GM19239 (cell line): Measurements from ENCODE around the gene PP2D1.
"Not testable (repeated sequence)": the region's sequence is repeated elsewhere in the genome, so short reads cannot be mapped to it uniquely, and the experiment has no call there.

ENCODE experiments used
- DNase-seq: peaks from one replicate; pipeline ENCODE4 v3.0.0; 2011; ENCODE audit warnings: low spot score; ENCODE audit not compliant: insufficient read length
- FAIRE-seq: peaks from 2 replicates; lab custom pipeline; 2011; peaks lifted over from hg19 to GRCh38; lab: Jason Lieb, UNC

The PP2D1 gene

GRCh38 chr3:19988904-19989303 is 23.2 kb downstream of the PP2D1 start:
- DNase-seq, FAIRE-seq: not testable (repeated sequence)

DNA sequence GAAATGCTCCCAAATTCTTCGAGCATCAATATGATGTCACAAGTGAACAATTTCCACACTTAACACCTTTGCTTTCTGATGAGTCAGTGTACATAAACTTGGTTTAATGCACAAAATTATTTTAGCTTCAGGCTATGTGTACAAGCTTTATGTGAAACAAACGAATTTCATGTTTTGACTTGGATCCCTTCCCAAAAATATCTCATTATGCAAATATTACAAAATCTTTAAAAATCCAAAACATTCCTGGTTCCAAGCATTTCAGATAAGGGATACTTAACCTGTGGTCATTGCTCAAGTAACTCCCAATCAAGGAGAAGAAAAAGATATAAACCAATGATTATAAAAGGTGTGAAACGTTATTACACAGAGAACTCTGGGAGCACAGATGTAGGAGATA is 40.0 kb downstream of the PP2D1 start:
- FAIRE-seq, result no peak

GRCh38 chr3:19970327-19970726 is 41.7 kb downstream of the PP2D1 start:
- FAIRE-seq (no peak), DNase-seq (no peak)

More for the DNA sequence above, 40.0 kb downstream of the PP2D1 start:
- no peak for DNase-seq

- no peak for DNase-seq
- FAIRE-seq, result no peak
Observed at GRCh38 chr3:19967812-19968211, 44.3 kb downstream of the PP2D1 start.

DNA sequence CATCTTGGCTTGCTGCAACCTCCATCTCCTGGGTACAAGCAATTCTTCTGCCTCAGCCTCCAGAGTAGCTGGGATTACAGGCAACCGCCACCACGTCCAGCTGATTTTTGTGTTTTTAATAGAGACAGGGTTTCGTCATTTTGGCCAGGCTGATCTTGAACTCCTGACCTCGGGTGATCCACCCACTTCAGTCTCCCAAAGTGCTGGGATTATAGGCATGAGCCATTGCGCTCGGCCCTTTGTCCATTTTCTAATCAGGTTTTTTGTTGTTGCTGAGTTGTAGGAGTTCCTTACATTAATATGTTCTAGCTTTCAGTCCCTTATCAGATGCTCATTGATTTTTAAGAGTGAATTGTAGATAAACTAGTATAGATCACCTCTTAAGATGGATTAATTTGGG is 44.9 kb downstream of the PP2D1 start:
- FAIRE-seq (no peak), DNase-seq (no peak)

- FAIRE-seq (no peak), DNase-seq (no peak)
Observed at GRCh38 chr3:19961960-19962359, 50.1 kb downstream of the PP2D1 start.

- DNase-seq (no peak), FAIRE-seq (no peak)
Observed at GRCh38 chr3:19960696-19961095, 51.4 kb downstream of the PP2D1 start.

GRCh38 chr3:19959505-19959904 is 52.6 kb downstream of the PP2D1 start:
- no peak for FAIRE-seq
- DNase-seq, result no peak

DNA sequence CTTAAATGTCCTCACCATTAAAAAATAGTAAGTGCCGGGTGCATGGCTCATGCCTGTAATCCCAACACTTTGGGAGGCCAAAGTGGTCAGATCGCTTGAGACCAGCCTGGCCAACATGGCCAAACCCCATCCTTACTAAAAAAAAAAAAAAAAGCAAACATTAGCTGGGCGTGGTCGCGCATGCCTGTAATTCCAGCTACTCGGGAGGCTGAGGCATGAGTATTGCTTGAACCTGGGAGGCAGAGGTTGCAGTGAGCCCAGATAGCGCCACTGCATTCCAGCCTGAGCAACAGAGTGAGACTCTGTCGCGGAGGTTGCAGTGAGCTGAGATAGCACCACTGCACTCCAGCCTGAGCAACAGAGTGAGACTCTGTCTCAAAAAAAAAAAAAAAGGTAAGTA is 54.7 kb downstream of the PP2D1 start:
- FAIRE-seq, DNase-seq: not testable (repeated sequence)

DNA sequence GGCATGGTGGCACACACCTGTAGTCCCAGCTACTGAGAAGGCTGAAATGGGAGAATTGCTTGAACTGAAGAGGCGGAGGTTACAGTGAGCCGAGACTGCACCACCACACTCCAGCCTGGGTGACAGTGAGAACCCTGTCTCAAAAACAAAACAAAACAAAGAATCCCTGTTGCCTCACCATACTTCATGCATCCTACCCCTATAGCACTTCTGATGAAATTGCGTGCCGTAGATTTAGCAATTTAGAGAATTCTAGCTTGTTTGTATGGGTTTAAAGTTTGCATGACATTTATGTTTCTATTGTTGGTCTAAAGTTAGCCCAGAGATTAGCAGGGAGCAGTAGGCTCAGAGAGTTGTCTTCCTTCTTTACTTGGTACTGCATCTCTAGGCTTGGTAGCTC is 57.4 kb downstream of the PP2D1 start:
- DNase-seq (no peak), FAIRE-seq (no peak)

DNA sequence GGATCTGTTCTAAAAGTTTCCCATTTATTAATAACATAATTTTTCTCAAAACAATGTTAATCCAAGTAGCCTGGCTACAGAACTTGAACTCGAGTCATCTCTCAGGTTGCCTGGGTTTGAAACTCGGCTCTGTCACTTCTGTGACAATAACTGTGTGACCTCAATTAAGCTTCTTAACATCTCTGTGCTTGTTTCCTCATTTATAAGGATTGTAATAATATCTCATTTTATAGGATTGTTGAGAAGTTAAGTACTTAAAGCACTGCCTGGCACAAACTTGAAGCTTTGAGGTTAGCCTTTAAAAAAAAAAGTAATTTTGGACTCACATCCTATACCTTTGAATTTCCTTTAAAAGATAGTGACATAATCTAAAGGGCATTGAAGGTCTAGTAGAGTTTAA is 61.7 kb downstream of the PP2D1 start:
- FAIRE-seq (no peak), DNase-seq (no peak)

- DNase-seq (no peak), FAIRE-seq (no peak)
Observed at GRCh38 chr3:19948226-19948591, 63.9 kb downstream of the PP2D1 start.

GRCh38 chr3:19947549-19948225 is 64.4 kb downstream of the PP2D1 start:
- peak; percentile 76 for FAIRE-seq
- DNase-seq, result no peak

DNA sequence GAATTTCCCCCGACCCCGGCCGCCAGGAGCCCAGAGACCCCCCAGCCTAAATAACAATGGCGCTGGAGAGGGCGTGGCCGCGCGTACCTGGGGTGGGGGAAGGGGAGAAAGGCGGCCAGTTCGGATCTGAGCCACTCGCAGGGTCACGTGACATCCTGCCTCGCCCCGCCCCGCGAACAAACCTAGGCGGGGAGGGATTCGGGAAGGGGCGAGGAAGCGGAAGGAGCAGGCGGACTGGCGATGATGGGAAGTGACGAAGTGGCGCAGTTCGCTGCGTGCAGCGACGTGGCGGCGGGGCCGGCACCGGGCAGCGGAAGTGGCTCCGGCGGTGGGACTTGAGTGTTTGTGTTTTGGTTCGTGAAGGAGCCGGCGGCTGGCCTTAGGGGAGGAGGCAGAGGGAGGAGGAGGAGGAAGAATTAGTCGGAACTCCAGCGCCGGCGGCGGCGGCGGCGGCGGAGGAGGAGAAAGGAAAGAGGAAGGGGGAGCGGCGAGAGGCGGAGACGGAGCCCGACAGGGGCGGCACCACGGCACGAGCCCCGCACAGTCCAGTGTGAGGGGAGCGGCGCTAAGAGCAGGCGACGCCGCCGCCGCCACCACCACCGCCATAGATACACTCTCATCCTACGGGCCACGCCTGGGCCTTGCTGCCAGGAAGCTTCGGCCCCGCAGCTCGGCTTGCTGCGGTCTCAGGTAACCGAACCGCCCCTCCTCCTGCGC is 65.1 kb downstream of the PP2D1 start, which contains the start of gene RAB5A:
Gene RAB5A, plus strand, starts transcription at position 266 of the 717 bp plus-strand sequence. CDS start 3,802 bp downstream, outside the sequence.
- DNase-seq (peak; percentile 87), FAIRE-seq (peak; percentile 99)

- FAIRE-seq, result no peak
Observed at GRCh38 chr3:19945969-19946831, 65.9 kb downstream of the PP2D1 start.

GRCh38 chr3:19945534-19945933 is 66.5 kb downstream of the PP2D1 start:
- FAIRE-seq (no peak), DNase-seq (no peak)

More at GRCh38 chr3:19945969-19946831, 65.9 kb downstream of the PP2D1 start:
- no peak for DNase-seq

DNA sequence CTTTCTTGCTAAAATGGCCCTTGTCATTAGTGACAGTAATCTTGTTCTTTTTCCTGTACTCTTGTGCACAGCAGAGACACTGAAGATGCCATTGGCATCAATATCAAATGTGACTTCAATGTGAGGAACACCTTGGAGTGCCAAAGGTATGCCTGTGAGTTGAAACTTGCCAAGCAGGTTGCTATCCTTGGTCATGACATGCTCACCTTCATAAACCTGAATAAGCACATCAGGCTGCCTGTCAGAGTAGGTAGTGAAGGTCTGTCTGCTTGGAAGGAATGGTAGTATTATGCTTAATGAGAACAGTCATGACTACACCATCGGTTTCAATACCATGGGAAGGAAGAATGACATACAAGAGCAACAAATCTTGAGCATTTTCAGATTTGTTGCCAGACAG is 71.4 kb downstream of the PP2D1 start:
- FAIRE-seq (no peak), DNase-seq (no peak)

- FAIRE-seq, result no peak
Observed at GRCh38 chr3:19938295-19938627, 73.8 kb downstream of the PP2D1 start.

GRCh38 chr3:19937459-19938294 is 74.4 kb downstream of the PP2D1 start:
- no peak for FAIRE-seq
- DNase-seq, result no peak

More at GRCh38 chr3:19938295-19938627, 73.8 kb downstream of the PP2D1 start:
- DNase-seq, result no peak
